ENCODE data around the gene LIN37.

Gene LIN37

GRCh38 chr19:35754370-35755130 is 6.2 kb downstream of the LIN37 start:
- no peaks in the 10 kb centered on the region for H3K9me3 ChIP-seq (ENCODE audit: insufficient read depth, low read length)
- H3K27ac ChIP-seq (ENCODE audit: low read depth, low read length) = no peak overlapping the region
- H3K36me3 ChIP-seq (ENCODE audit: low read length) = no peaks in the 10 kb centered on the region
- no peaks in the 10 kb centered on the region for H3K27me3 ChIP-seq (ENCODE audit: low read length)
- no peaks in the 10 kb centered on the region for H3K9me2 ChIP-seq (replicated peaks; ENCODE audit: insufficient read depth, low read length)
- H3K4me3 ChIP-seq (ENCODE audit: insufficient read depth, low read length, poor library complexity, severe bottlenecking) = no peak overlapping the region
- H3K79me2 ChIP-seq (ENCODE audit: insufficient read depth, low read length) = peaks cover 10% of the 10 kb centered on the region
- TF ChIP-seq EZH2phosphoT487 (conservative IDR thresholded peaks at IDR 0.05; ENCODE audit: low read length) (no peak), CTCF (IDR thresholded peaks at IDR 0.05; ENCODE audit: insufficient read depth, low read length, poor library complexity, severe bottlenecking) (no peak)
- no peaks in the 10 kb centered on the region for H4K20me1 ChIP-seq (ENCODE audit: low read depth, low read length)
- H3F3A ChIP-seq (ENCODE audit: insufficient read depth) = no peaks in the 10 kb centered on the region
- no peak overlapping the region for H3K9ac ChIP-seq (ENCODE audit: low read length)
- H2AFZ ChIP-seq (ENCODE audit: low read depth, low read length, severe bottlenecking) = no peak overlapping the region
- no peak overlapping the region for H3K4me2 ChIP-seq (ENCODE audit: low read depth, low read length, poor library complexity, severe bottlenecking)

- Histone ChIP-seq H3K4me3 (ENCODE audit: insufficient read depth, low read length, poor library complexity, severe bottlenecking) (no peak overlapping the region), H3K27ac (ENCODE audit: low read depth, low read length) (no peak overlapping the region), H3F3A (ENCODE audit: insufficient read depth) (no peaks in the 10 kb centered on the region), H2AFZ (ENCODE audit: low read depth, low read length, severe bottlenecking) (no peak overlapping the region), H3K9me3 (ENCODE audit: insufficient read depth, low read length) (no peaks in the 10 kb centered on the region), H3K27me3 (ENCODE audit: low read length) (no peaks in the 10 kb centered on the region), H3K4me2 (ENCODE audit: low read depth, low read length, poor library complexity, severe bottlenecking) (no peak overlapping the region), H3K36me3 (ENCODE audit: low read length) (no peaks in the 10 kb centered on the region), H3K9ac (ENCODE audit: low read length) (no peak overlapping the region), H3K9me2 (replicated peaks; ENCODE audit: insufficient read depth, low read length) (no peaks in the 10 kb centered on the region), H4K20me1 (ENCODE audit: low read depth, low read length) (no peaks in the 10 kb centered on the region), H3K79me2 (ENCODE audit: insufficient read depth, low read length) (peaks cover 16% of the 10 kb centered on the region)
- TF ChIP-seq CTCF (IDR thresholded peaks at IDR 0.05; ENCODE audit: insufficient read depth, low read length, poor library complexity, severe bottlenecking) (no peak), EZH2phosphoT487 (conservative IDR thresholded peaks at IDR 0.05; ENCODE audit: low read length) (no peak)
Measured at GRCh38 chr19:35755131-35755549, 6.8 kb downstream of the LIN37 start.

- Histone ChIP-seq H3K9ac (ENCODE audit: low read length) (no peak overlapping the region), H3K9me2 (replicated peaks; ENCODE audit: insufficient read depth, low read length) (no peaks in the 10 kb centered on the region), H3K27ac (ENCODE audit: low read depth, low read length) (no peak overlapping the region), H3K79me2 (ENCODE audit: insufficient read depth, low read length) (peaks cover 17% of the 10 kb centered on the region), H3K36me3 (ENCODE audit: low read length) (no peaks in the 10 kb centered on the region), H3K4me3 (ENCODE audit: insufficient read depth, low read length, poor library complexity, severe bottlenecking) (no peak overlapping the region), H2AFZ (ENCODE audit: low read depth, low read length, severe bottlenecking) (no peak overlapping the region), H4K20me1 (ENCODE audit: low read depth, low read length) (no peaks in the 10 kb centered on the region), H3K27me3 (ENCODE audit: low read length) (no peaks in the 10 kb centered on the region), H3K9me3 (ENCODE audit: insufficient read depth, low read length) (no peaks in the 10 kb centered on the region), H3F3A (ENCODE audit: insufficient read depth) (no peaks in the 10 kb centered on the region), H3K4me2 (ENCODE audit: low read depth, low read length, poor library complexity, severe bottlenecking) (no peak overlapping the region)
- TF ChIP-seq EZH2phosphoT487 (conservative IDR thresholded peaks at IDR 0.05; ENCODE audit: low read length) (no peak), CTCF (IDR thresholded peaks at IDR 0.05; ENCODE audit: insufficient read depth, low read length, poor library complexity, severe bottlenecking) (no peak)
Measured at GRCh38 chr19:35755550-35756376, 7.4 kb downstream of the LIN37 start.
